Measurements from ENCODE around the gene NOL3.
A peak's percentile ranks its signal among the peaks of the same experiment; 100 is the strongest.

The NOL3 gene

DNA sequence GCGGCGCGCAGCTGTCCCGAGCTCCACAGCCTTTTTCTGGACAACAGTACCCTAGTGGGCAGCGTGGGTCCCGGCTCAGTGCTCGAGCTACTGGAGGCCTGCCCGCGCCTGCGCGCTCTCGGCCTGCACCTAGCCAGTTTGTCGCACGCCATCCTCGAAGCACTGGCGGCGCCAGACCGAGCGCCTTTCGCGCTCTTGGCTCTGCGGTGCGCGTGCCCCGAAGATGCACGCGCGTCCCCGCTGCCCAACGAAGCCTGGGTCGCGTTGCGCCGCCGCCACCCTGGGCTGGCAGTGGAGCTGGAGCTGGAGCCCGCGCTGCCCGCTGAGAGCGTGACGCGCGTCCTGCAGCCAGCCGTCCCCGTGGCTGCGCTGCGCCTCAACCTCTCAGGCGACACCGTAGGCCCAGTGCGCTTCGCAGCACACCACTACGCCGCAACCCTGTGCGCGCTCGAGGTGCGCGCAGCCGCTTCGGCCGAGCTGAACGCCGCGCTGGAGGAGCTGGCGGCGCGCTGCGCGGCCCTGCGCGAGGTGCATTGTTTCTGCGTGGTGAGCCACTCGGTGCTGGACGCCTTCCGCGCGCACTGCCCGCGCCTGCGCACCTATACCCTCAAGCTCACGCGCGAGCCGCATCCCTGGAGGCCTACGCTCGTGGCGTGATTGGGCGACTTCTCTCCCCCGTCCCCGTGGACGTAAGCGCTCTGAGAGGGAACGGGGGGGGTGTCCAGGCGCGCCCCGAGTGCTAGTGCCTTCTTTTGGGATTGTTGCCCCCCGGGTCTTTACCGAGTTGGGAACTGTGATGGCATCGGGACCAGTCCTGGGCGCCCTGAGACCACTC is 7.0 kb upstream of the NOL3 start:
- Histone ChIP-seq H3K27ac (peak overlapping the region; percentile 57 to 73), H3K9me3 (no peaks in the 10 kb centered on the region), H3K4me1 (peaks cover 4 to 71% (median 62%) of the 10 kb centered on the region in 4 donors), H3K4me3 (peak overlapping the region; percentile 47 to 51), H3K36me3 (no peaks in the 10 kb centered on the region), H3K27me3 (peaks cover 0 to 45% of the 10 kb centered on the region in 2 donors)
- TF ChIP-seq, protein P1, sequence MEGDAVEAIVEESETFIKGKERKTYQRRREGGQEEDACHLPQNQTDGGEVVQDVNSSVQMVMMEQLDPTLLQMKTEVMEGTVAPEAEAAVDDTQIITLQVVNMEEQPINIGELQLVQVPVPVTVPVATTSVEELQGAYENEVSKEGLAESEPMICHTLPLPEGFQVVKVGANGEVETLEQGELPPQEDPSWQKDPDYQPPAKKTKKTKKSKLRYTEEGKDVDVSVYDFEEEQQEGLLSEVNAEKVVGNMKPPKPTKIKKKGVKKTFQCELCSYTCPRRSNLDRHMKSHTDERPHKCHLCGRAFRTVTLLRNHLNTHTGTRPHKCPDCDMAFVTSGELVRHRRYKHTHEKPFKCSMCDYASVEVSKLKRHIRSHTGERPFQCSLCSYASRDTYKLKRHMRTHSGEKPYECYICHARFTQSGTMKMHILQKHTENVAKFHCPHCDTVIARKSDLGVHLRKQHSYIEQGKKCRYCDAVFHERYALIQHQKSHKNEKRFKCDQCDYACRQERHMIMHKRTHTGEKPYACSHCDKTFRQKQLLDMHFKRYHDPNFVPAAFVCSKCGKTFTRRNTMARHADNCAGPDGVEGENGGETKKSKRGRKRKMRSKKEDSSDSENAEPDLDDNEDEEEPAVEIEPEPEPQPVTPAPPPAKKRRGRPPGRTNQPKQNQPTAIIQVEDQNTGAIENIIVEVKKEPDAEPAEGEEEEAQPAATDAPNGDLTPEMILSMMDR (IDR thresholded peaks at IDR 0.05): no peak
- DNase-seq: peak in 1 of 2 donors; percentile 86
- intact Hi-C loops (cut with DNase I; ENCODE audit: low total_unique reads): loop anchor here (5.0 kb wide), 1 partner anchor 281 kb away; the partner anchor contains the start of gene PDP2

DNA sequence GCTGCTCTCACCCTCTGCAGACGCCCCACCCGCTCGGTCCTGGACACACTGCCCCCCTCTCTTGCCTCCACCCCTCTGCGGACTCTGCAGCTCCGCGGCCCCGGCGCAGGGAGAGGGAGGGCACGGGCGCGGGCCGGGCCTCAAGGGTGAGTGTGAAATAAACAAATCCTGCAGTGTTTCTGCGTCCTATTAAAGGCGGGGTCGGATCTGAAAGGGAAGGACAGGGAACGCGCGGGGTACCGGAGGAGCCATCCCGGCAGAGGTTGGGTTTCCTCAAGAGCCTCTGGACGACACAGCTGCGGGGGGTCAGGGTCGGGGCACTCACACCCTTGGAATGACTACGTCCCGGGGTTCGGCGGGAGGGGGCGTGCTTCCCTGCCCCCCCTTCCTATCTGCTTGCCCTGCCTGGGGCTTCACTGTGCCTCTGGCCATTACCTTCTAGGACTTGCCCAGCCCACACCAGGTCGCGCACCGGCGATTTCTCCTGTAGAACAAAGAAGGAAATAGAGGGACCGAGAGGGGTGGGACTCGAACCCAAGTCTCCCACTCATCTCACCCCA is 6.3 kb upstream of the NOL3 start:
- DNase-seq: no peak
- TF ChIP-seq, protein P1 (IDR thresholded peaks at IDR 0.05): no peak
- no peaks in the 10 kb centered on the region for H3K36me3 ChIP-seq
- peak overlapping the region; percentile 47 to 51 for H3K4me3 ChIP-seq
- intact Hi-C loops (cut with DNase I; ENCODE audit: low total_unique reads): loop anchor here (5.0 kb wide), 1 partner anchor 282 kb away; the partner anchor contains the start of gene PDP2
- H3K27ac ChIP-seq: peak overlapping the region; percentile 57 to 73
- H3K4me1 ChIP-seq: peaks cover 4 to 71% (median 60%) of the 10 kb centered on the region in 4 donors
- no peaks in the 10 kb centered on the region for H3K9me3 ChIP-seq
- peaks cover 0 to 45% of the 10 kb centered on the region in 2 donors for H3K27me3 ChIP-seq

DNA sequence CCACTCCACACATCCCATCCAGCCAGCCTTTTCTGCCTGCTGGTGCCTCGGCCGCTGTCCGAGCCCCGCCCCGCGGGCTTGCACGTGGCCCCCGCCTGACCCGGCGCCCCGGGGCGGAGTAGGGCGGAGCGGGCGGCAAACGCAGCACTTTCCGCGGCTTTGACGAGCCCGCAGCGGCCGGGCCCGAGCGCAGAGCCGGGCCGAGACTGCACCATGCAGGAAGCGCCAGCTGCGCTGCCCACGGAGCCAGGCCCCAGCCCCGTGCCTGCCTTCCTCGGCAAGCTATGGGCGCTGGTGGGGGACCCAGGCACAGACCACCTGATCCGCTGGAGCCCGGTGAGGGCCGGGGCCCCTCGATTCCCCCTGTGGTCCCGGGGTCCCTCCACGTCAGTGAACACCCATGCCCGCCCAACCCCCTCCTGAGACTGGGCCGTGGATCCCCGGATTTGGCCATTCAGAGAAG is 5.7 kb upstream of the NOL3 start, which contains the start of gene HSF4:
HSF4 (plus strand) TSS at position 147 of the 463 bp plus-strand sequence; CDS start at position 214, 67 bp downstream.
- Histone ChIP-seq H3K27ac (peak within 1 kb of the TSS; percentile 57 to 73), H3K4me1 (peaks cover 4 to 73% (median 63%) of the 10 kb centered on the region in 4 donors)

DNA sequence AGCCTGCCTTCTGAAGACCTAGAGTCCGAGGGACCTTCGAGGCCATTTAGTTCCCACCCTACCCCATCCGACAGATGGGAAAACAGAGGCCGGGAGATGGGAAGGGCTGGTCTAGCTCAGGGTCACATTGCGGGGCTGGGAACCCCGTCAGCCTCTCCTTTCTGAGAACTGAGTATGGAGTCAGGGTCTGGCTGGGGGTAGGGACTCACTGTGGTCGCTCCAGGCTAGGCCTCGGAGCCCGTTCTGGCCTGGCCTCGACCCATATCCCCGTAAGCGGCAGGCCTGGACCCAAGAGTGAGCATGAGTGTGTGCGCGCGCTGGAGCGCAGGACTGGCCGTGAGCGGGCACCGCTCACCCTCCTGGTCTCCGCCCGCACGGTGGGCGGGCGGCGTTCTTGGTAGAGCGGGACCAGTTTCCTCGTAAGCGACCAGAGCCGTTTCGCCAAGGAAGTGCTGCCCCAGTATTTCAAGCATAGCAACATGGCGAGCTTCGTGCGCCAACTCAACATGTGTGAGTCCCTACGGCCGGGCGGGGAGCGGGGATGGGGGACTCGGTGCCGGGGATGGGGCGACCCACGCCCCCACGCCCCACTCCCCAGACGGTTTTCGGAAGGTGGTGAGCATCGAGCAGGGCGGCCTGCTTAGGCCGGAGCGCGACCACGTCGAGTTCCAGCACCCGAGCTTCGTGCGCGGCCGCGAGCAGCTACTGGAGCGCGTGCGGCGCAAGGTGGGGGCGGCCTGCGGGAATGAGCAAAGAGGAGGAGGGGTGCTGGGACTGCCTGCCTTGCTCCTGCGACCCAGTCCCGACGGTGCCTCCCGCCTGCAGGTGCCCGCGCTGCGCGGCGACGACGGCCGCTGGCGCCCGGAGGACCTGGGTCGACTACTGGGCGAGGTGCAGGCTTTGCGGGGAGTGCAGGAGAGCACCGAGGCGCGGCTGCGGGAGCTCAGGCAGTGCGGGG is 4.9 kb upstream of the NOL3 start:
- H3K27me3 ChIP-seq: peaks cover 0 to 45% of the 10 kb centered on the region in 2 donors
- peak overlapping the region; percentile 57 to 73 for H3K27ac ChIP-seq
- H3K36me3 ChIP-seq: no peaks in the 10 kb centered on the region
- intact Hi-C loops (cut with DNase I; ENCODE audit: low total_unique reads): no loop called here
- H3K4me3 ChIP-seq: peak overlapping the region; percentile 47 to 51
- H3K4me1 ChIP-seq: peaks cover 4 to 75% (median 68%) of the 10 kb centered on the region in 4 donors
- no peaks in the 10 kb centered on the region for H3K9me3 ChIP-seq
- TF ChIP-seq, protein P1 (IDR thresholded peaks at IDR 0.05): no peak
- DNase-seq: no peak

More for the DNA sequence above, 5.7 kb upstream of the NOL3 start, which contains the start of gene HSF4:
- Histone ChIP-seq H3K36me3 (no peaks in the 10 kb centered on the region), H3K9me3 (no peaks in the 10 kb centered on the region), H3K4me3 (peak within 1 kb of the TSS; percentile 47 to 51), H3K27me3 (peaks cover 0 to 45% of the 10 kb centered on the region in 2 donors)
- TF ChIP-seq, protein P1 (IDR thresholded peaks at IDR 0.05): no peak
- peak; percentile 69 to 85 for DNase-seq
- intact Hi-C loops (cut with DNase I; ENCODE audit: low total_unique reads): loop anchor here (5.0 kb wide), 1 partner anchor 282 kb away; the partner anchor contains the start of gene PDP2

DNA sequence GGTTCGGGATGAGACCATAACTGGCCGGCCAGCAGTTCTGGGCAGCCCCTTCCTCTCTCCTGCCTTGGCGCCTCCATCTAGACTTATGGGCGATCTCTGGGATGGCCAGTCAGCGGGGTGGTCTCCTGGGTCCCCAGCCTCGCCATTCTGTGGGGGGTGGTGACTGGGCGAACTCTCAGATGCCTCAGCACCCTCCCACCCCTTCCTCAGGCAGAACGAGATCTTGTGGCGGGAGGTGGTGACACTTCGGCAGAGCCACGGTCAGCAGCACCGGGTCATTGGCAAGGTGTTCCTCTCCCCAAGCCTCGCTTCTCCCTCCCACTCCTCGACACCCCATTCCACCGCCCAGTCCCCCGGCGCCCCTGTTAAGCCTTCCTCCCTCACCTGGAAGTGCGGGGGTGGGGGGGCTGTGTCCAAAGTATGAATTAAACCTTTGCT is 4.2 kb upstream of the NOL3 start:
- H3K9me3 ChIP-seq: no peaks in the 10 kb centered on the region
- H3K4me3 ChIP-seq: no peak overlapping the region
- H3K36me3 ChIP-seq: no peaks in the 10 kb centered on the region
- H3K27me3 ChIP-seq: peaks cover 0 to 45% of the 10 kb centered on the region in 2 donors
- peaks cover 4 to 77% (median 68%) of the 10 kb centered on the region in 4 donors for H3K4me1 ChIP-seq
- DNase-seq: no peak
- TF ChIP-seq, protein P1 (IDR thresholded peaks at IDR 0.05): no peak
- intact Hi-C loops (cut with DNase I; ENCODE audit: low total_unique reads): no loop called here
- peak overlapping the region in 1 of 2 donors; percentile 73 for H3K27ac ChIP-seq

All from tibial artery (tissue), 4 donors.